NCI-H146 (cell line): Measurements from ENCODE around the gene CYTIP.

Experiments used
- DNase-seq: peaks from one replicate; lab custom pipeline; 2025; lab: John Stamatoyannopoulos, UW

Gene CYTIP

GRCh38 chr2:157443795-157444640, at the start of gene CYTIP:
Gene CYTIP, minus strand, starts transcription at chr2:157444089. Its CDS starts 69 bp downstream, at chr2:157444020.
- DNase-seq: no peak

GRCh38 chr2:157492189-157492773, 48.4 kb upstream of the CYTIP start:
- peak; percentile 62 for DNase-seq

GRCh38 chr2:157489983-157490382, 46.1 kb upstream of the CYTIP start:
- DNase-seq: no peak

- peak; percentile 17 for DNase-seq
These were observed 45.0 kb upstream of the CYTIP start for GRCh38 chr2:157488877-157489276.

- DNase-seq: no peak
These were observed 43.9 kb upstream of the CYTIP start for GRCh38 chr2:157487747-157488146.

- DNase-seq: no peak
These were observed 43.4 kb upstream of the CYTIP start for GRCh38 chr2:157487271-157487610.

- DNase-seq: no peak
These were observed 42.8 kb upstream of the CYTIP start for GRCh38 chr2:157486596-157487270.

GRCh38 chr2:157480182-157480961, 36.5 kb upstream of the CYTIP start:
- no peak for DNase-seq

- DNase-seq: no peak
These were observed 35.5 kb upstream of the CYTIP start for GRCh38 chr2:157479081-157480027.

GRCh38 chr2:157477919-157478318, 34.0 kb upstream of the CYTIP start:
- no peak for DNase-seq

- DNase-seq: no peak
These were observed 33.2 kb upstream of the CYTIP start for GRCh38 chr2:157476953-157477709.

- no peak for DNase-seq
These were observed 32.0 kb upstream of the CYTIP start for GRCh38 chr2:157475722-157476390.

- DNase-seq: no peak
These were observed 29.7 kb upstream of the CYTIP start for GRCh38 chr2:157473581-157473980.

GRCh38 chr2:157471078-157471477, 27.2 kb upstream of the CYTIP start:
- no peak for DNase-seq

- no peak for DNase-seq
These were observed 26.4 kb upstream of the CYTIP start for GRCh38 chr2:157470321-157470720.

GRCh38 chr2:157469726-157470125, 25.8 kb upstream of the CYTIP start:
- no peak for DNase-seq

- no peak for DNase-seq
These were observed 25.2 kb upstream of the CYTIP start for GRCh38 chr2:157468931-157469708.

GRCh38 chr2:157466764-157467163, 22.9 kb upstream of the CYTIP start:
- no peak for DNase-seq

GRCh38 chr2:157465554-157465953, 21.7 kb upstream of the CYTIP start:
- no peak for DNase-seq
